PC-3 (cell line): ENCODE results near the gene CABCOCO1.

Source experiments
- EZH2 ChIP-seq: fragments of 300-600 bp; sonication (generic); IDR thresholded peaks from one replicate; pipeline ENCODE4 v1.6.1; 2017; ENCODE audit warnings: antibody characterized with exemption, mild to moderate bottlenecking, low read length; ENCODE audit not compliant: unreplicated experiment
- EZH2phosphoT487 ChIP-seq: fragments of 300-600 bp; sonication (generic); IDR thresholded peaks from 2 replicates; pipeline ENCODE4 v1.6.1; 2018; ENCODE audit warnings: mild to moderate bottlenecking, antibody characterized with exemption, low read length, borderline replicate concordance
- TF ChIP-seq, protein P1 (sequence below): fragments of 300-600 bp; sonication (generic); conservative IDR thresholded peaks from 2 replicates; pipeline ENCODE4 v1.5.1; 2017; ENCODE audit warnings: antibody characterized with exemption, low read depth, mild to moderate bottlenecking, low read length

DNA sequence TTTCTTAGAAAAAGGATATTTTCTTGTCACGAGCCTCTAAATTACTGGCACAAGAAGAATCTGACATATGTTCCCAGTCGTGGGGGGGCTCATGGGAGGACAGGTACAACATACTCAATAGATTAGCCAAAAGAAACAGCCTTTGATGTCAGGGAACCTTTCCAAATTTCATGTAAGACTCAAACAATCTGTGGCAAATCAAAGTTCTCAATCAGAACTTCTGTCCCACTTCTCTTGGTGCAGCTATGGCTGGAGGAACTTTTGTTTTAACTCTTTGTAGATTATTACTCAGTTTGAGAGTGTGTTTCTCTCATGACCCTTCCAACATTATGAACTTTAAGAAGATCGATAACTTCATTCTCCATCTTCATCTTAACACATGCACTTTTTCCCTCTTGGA is 124.4 kb downstream of the CABCOCO1 start:
- TF ChIP-seq EZH2 (no peak), EZH2phosphoT487 (no peak)
- TF ChIP-seq, protein P1, sequence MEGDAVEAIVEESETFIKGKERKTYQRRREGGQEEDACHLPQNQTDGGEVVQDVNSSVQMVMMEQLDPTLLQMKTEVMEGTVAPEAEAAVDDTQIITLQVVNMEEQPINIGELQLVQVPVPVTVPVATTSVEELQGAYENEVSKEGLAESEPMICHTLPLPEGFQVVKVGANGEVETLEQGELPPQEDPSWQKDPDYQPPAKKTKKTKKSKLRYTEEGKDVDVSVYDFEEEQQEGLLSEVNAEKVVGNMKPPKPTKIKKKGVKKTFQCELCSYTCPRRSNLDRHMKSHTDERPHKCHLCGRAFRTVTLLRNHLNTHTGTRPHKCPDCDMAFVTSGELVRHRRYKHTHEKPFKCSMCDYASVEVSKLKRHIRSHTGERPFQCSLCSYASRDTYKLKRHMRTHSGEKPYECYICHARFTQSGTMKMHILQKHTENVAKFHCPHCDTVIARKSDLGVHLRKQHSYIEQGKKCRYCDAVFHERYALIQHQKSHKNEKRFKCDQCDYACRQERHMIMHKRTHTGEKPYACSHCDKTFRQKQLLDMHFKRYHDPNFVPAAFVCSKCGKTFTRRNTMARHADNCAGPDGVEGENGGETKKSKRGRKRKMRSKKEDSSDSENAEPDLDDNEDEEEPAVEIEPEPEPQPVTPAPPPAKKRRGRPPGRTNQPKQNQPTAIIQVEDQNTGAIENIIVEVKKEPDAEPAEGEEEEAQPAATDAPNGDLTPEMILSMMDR = no peak
